Pons (tissue), 1 donor: ENCODE data around the gene PDE11A.

Source experiments
- DNase-seq: peaks from one replicate; pipeline ENCODE4 v3.0.0-alpha.2; 2016; ENCODE audit warnings: low spot score

Gene PDE11A

GRCh38 chr2:177598326-177599138 lies 474.0 kb downstream of the PDE11A start:
- peak; percentile 76 for DNase-seq

- no peak for DNase-seq
Measured at GRCh38 chr2:177597759-177598158, 474.8 kb downstream of the PDE11A start.

- DNase-seq = no peak
Measured at GRCh38 chr2:177596866-177597265, 475.7 kb downstream of the PDE11A start.

- no peak for DNase-seq
Measured at GRCh38 chr2:177595126-177595845, 477.3 kb downstream of the PDE11A start.

DNA sequence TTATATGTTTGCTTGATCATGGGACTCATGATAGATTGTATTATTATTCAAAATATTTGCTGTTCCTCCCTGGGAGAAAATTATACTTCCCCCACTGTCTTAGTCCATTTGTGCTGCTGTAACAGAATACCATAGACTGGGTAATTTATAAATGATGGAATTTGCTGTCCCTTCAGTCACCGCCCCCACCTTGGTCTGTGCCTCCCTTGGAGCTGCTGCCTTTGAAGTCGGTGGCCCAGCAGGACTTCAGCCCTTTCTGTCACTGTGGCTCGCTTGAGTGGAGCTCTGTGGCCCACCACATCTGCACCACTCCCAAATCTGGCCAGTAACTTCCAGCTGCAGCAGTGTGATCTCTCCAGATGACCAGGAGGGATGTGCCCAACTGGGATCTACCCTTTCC lies 479.2 kb downstream of the PDE11A start:
- no peak for DNase-seq

- no peak for DNase-seq
Measured at GRCh38 chr2:177592945-177593344, 479.6 kb downstream of the PDE11A start.

GRCh38 chr2:177592397-177592796 lies 480.2 kb downstream of the PDE11A start:
- DNase-seq = no peak

DNA sequence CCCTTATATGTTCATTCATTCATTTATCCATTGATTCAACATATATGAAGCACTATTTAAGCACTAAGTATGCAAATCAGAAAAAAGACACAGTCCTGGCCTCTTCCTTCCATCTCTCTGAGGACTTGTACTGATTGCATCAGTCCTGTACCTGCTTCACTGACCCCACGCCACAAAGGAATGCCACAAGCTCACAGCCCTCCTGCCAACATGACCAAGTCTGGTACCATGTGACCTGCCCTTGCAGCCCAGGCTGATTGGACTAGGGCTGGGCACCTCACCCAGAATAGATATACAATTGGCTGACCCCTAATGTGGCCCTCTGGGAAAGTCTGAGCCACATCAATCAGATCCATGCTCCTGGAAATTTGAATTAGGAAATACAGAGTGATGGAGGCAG lies 483.4 kb downstream of the PDE11A start:
- DNase-seq = no peak

DNA sequence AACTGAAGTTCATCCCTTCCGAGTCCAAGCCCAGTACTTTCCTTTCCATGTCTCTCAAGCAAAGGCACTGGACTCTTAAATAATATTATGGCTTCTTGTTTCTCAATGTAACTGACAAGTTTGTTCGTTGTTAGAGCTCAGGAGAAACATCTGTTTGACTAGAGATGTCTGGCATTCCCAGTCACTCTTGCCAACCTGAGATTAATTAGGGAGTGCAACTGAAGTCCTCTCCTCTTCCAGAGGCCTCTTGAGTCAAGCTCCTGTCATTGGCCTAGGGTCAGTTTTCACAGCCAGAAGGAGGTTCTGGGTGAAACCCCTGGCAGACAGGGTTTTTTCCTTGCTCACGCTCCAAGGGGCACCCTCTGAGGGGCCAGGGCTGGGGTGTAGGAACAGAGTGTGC lies 483.9 kb downstream of the PDE11A start:
- DNase-seq = no peak

DNA sequence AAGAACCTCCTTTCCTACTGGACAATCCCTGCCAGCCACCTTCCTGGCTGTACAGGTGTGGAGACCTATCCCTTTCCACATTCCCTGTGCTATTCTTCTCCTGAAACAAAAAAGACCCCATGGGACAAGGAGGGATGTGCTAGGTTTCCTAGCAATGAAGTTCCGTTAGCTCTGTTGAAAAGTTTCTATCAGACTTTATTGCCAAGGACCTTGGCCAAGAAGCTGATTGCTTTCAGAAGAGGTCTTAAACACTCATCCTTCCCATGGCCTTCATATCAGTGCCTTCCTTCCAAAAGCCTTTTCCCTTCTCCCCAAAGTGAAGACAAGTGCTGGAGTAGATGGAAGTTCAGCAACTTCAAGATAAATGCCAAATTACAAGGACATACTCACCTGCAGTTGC lies 485.2 kb downstream of the PDE11A start:
- no peak for DNase-seq

- no peak for DNase-seq
Measured at GRCh38 chr2:177586154-177586553, 486.4 kb downstream of the PDE11A start.

GRCh38 chr2:177585234-177585863 lies 487.2 kb downstream of the PDE11A start:
- no peak for DNase-seq

- no peak for DNase-seq
Measured at GRCh38 chr2:177584030-177584692, 488.4 kb downstream of the PDE11A start.

GRCh38 chr2:177582000-177582399 lies 490.6 kb downstream of the PDE11A start:
- no peak for DNase-seq

GRCh38 chr2:177579486-177580036 lies 493.0 kb downstream of the PDE11A start:
- DNase-seq = no peak

DNA sequence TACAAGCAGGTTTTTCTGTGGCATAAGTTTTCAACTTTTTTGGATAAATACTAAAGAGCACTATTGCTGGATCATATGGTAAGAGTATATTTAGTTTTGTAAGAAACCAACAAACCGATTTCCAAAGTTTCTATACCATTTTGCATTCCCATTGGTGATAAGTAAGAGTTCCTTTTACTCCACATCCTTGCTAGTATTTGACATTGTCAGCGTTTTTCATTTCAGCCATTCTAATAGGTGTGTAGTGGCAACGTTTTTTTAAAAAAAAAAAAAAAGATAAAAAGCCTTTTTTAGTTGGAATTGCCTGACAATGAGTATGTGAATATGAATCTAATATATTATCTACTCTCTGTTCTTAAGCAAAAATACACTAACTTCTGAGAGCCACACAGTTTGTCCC lies 494.1 kb downstream of the PDE11A start:
- no peak for DNase-seq

DNA sequence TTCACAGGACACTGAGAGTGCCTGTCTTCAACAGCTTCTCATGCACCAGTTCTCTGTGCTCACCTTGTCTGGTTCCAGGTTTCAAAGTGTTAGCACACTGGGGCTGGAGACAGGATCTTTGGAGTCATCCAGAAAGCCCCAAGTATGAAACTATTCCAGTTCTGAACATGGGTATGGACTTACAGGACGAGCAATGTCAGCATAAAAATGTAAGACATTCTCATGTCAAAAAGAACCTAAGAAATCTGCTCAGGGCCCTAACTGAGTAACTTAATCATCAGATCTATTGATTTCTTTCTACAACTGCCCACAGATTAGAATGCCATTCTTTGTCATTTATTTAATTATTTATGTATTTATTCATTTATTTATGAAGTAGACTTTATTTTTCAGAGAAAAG lies 495.5 kb downstream of the PDE11A start:
- DNase-seq = no peak

- no peak for DNase-seq
Measured at GRCh38 chr2:177575358-177575757, 497.2 kb downstream of the PDE11A start.

DNA sequence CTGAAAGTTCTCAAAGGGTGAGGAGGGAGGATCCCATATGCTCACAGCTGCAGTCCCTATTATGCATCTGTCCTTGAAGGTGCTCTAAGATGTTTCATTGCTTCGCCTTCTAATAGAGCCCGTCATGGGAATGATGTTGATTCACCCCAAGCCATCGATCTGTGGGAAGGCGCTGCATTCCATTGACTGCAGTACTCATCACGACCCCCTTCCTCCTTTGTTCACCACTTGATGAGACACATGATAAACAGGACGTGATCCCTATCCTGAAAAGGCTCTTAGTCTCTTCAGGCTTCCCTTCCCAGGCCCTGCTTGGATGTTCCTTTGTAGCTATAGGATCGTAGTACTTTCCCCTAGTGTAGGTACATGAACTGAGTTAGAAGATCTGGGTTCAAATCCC lies 498.2 kb downstream of the PDE11A start:
- DNase-seq = no peak
